Activated CD4-positive, alpha-beta T cell treated with anti-CD3 and anti-CD28 coated beads, Interleukin-2, Interleukin-4, amounts not matched to agents 100 ng/mL and 50 ng/mL, durations not matched to agents 16 hours and 8 hours (primary cell): Measurements from ENCODE around the gene SMYD3.

Experiments
- DNase-seq: peaks from one replicate; pipeline ENCODE4 v3.0.0-alpha.2; 2020; ENCODE audit warnings: low spot score

The SMYD3 gene

GRCh38 chr1:246515390-246516005 is 8.4 kb upstream of the SMYD3 start:
- DNase-seq, result no peak

GRCh38 chr1:246513619-246514343 is 6.7 kb upstream of the SMYD3 start:
- DNase-seq, result no peak

- no peak for DNase-seq
These were observed 6.0 kb upstream of the SMYD3 start for GRCh38 chr1:246513041-246513440.

GRCh38 chr1:246512635-246513034 is 5.6 kb upstream of the SMYD3 start:
- no peak for DNase-seq

GRCh38 chr1:246512230-246512629 is 5.2 kb upstream of the SMYD3 start:
- no peak for DNase-seq

GRCh38 chr1:246511203-246511602 is 4.1 kb upstream of the SMYD3 start:
- DNase-seq, result no peak

- no peak for DNase-seq
These were observed 3.3 kb upstream of the SMYD3 start for GRCh38 chr1:246510147-246511030.

GRCh38 chr1:246508897-246509688 is 2.0 kb upstream of the SMYD3 start:
- no peak for DNase-seq

GRCh38 chr1:246506367-246506673 is 759 bp downstream of the SMYD3 start:
- no peak for DNase-seq

GRCh38 chr1:246503341-246503740 is 3.7 kb downstream of the SMYD3 start:
- no peak for DNase-seq

GRCh38 chr1:246497331-246497915 is 9.7 kb downstream of the SMYD3 start:
- DNase-seq, result peak; percentile 69

GRCh38 chr1:246492611-246493245 is 14.4 kb downstream of the SMYD3 start:
- DNase-seq, result peak; percentile 41

GRCh38 chr1:246491551-246492053 is 15.5 kb downstream of the SMYD3 start:
- no peak for DNase-seq

GRCh38 chr1:246488674-246489073 is 18.4 kb downstream of the SMYD3 start:
- DNase-seq, result no peak

GRCh38 chr1:246483569-246483933 is 23.5 kb downstream of the SMYD3 start:
- no peak for DNase-seq

GRCh38 chr1:246482805-246483568 is 24.1 kb downstream of the SMYD3 start:
- no peak for DNase-seq

GRCh38 chr1:246479061-246479460 is 28.0 kb downstream of the SMYD3 start:
- no peak for DNase-seq

GRCh38 chr1:246477634-246478033 is 29.4 kb downstream of the SMYD3 start:
- no peak for DNase-seq

GRCh38 chr1:246476771-246477170 is 30.3 kb downstream of the SMYD3 start:
- DNase-seq, result peak; percentile 21

GRCh38 chr1:246471688-246472087 is 35.4 kb downstream of the SMYD3 start:
- DNase-seq, result no peak
